ENCODE data around the gene STK25.
A peak's percentile ranks its signal among the peaks of the same experiment; 100 is the strongest.
"Not testable (repeated sequence)": the region's sequence is repeated elsewhere in the genome, so short reads cannot be mapped to it uniquely, and the experiment has no call there.

STK25 gene

GRCh38 chr2:241509155-241509784 lies 886 bp upstream of the STK25 start:
- no peak for DNase-seq (ENCODE audit: low read depth in 3 of 3, low spot score in 1 of 3)

GRCh38 chr2:241507430-241508239 lies 749 bp downstream of the STK25 start:
- DNase-seq (ENCODE audit: low read depth in 3 of 3, low spot score in 1 of 3) = peak in 1 of 3 donors; percentile 8

- DNase-seq (ENCODE audit: low read depth in 3 of 3, low spot score in 1 of 3) = no peak
Observed at GRCh38 chr2:241506793-241507429, 1.5 kb downstream of the STK25 start.

GRCh38 chr2:241506317-241506716 lies 2.1 kb downstream of the STK25 start:
- DNase-seq (ENCODE audit: low read depth in 3 of 3, low spot score in 1 of 3) = not testable (repeated sequence)

GRCh38 chr2:241505781-241506201 lies 2.6 kb downstream of the STK25 start:
- no peak for DNase-seq (ENCODE audit: low read depth in 3 of 3, low spot score in 1 of 3)

GRCh38 chr2:241505086-241505780 lies 3.2 kb downstream of the STK25 start:
- DNase-seq (ENCODE audit: low read depth in 3 of 3, low spot score in 1 of 3) = no peak

GRCh38 chr2:241503776-241504392 lies 4.5 kb downstream of the STK25 start:
- no peak for DNase-seq (ENCODE audit: low read depth in 3 of 3, low spot score in 1 of 3)

- DNase-seq (ENCODE audit: low read depth in 3 of 3, low spot score in 1 of 3) = no peak
Observed at GRCh38 chr2:241502281-241502680, 6.1 kb downstream of the STK25 start.

- no peak for DNase-seq (ENCODE audit: low read depth in 3 of 3, low spot score in 1 of 3)
Observed at GRCh38 chr2:241501551-241501950, 6.8 kb downstream of the STK25 start.

GRCh38 chr2:241501099-241501541 lies 7.3 kb downstream of the STK25 start:
- no peak for DNase-seq (ENCODE audit: low read depth in 3 of 3, low spot score in 1 of 3)

- no peak for DNase-seq (ENCODE audit: low read depth in 3 of 3, low spot score in 1 of 3)
Observed at GRCh38 chr2:241500431-241500975, 7.9 kb downstream of the STK25 start.

- no peak for DNase-seq (ENCODE audit: low read depth in 3 of 3, low spot score in 1 of 3)
Observed at GRCh38 chr2:241500016-241500415, 8.4 kb downstream of the STK25 start.

GRCh38 chr2:241499146-241499965 lies 9.0 kb downstream of the STK25 start:
- DNase-seq (ENCODE audit: low read depth in 3 of 3, low spot score in 1 of 3) = no peak

GRCh38 chr2:241498115-241499070 lies 10.0 kb downstream of the STK25 start:
- no peak for DNase-seq (ENCODE audit: low read depth in 3 of 3, low spot score in 1 of 3)

GRCh38 chr2:241496904-241497877 lies 11.2 kb downstream of the STK25 start:
- DNase-seq (ENCODE audit: low read depth in 3 of 3, low spot score in 1 of 3) = no peak

- DNase-seq (ENCODE audit: low read depth in 3 of 3, low spot score in 1 of 3) = no peak
Observed at GRCh38 chr2:241496003-241496707, 12.2 kb downstream of the STK25 start.
